HFFc6 (cell line): ENCODE data around the gene LILRA1. TPM values are rescaled to one million over a fixed set of nuclear protein-coding genes. Genes with fewer than 3 reads are reported as not detected.
"Not testable (repeated sequence)": the region's sequence is repeated elsewhere in the genome, so short reads cannot be mapped to it uniquely, and the experiment has no call there.

Experiments used
- DNase-seq: peaks from one replicate; pipeline ENCODE4 v3.0.0-alpha.2; 2018
- H3K27ac Mint-ChIP-seq: 2 replicates; pipeline ENCODE4 v1.8.0; 2020; ENCODE audit warnings: mild to moderate bottlenecking, mixed read lengths
- H3K27me3 Mint-ChIP-seq: 2 replicates; pipeline ENCODE4 v1.8.0; 2021; ENCODE audit warnings: mild to moderate bottlenecking, moderate library complexity, mixed read lengths; ENCODE audit not compliant: insufficient read depth
- H3K36me3 Mint-ChIP-seq: 2 replicates; pipeline ENCODE4 v1.8.0; 2021; ENCODE audit warnings: low read depth, mixed read lengths
- H3K4me1 Mint-ChIP-seq: 2 replicates; pipeline ENCODE4 v1.8.0; 2020; ENCODE audit warnings: low read depth, mixed read lengths
- H3K4me3 Mint-ChIP-seq: 2 replicates; pipeline ENCODE4 v1.8.0; 2020; ENCODE audit warnings: mild to moderate bottlenecking, moderate library complexity, mixed read lengths
- H3K9me3 Mint-ChIP-seq: 2 replicates; pipeline ENCODE4 v1.8.0; 2020; ENCODE audit warnings: mild to moderate bottlenecking, mixed read lengths
- total RNA-seq, 6 experiments: library from RNA; stranded (reverse); fragmentation: NEBNext Ultra II Directional; extraction: Animal tissue kit (Norgen Biotek cat#: 25700); gene quantifications; 2 replicates in 1 of 6; 3 replicates in 5 of 6; pipeline ENCODE4 v1.2.3, GENCODE V29; 2021
- TF ChIP-seq, protein P1 (sequence below): fragments of 200-600 bp; sonication (generic); IDR thresholded peaks from 2 replicates; pipeline ENCODE4 v1.5.0; 2021; ENCODE audit warnings: antibody characterized with exemption, mild to moderate bottlenecking

The LILRA1 gene
- total RNA-seq, 6 experiments from 2014 or later: not detected

DNA sequence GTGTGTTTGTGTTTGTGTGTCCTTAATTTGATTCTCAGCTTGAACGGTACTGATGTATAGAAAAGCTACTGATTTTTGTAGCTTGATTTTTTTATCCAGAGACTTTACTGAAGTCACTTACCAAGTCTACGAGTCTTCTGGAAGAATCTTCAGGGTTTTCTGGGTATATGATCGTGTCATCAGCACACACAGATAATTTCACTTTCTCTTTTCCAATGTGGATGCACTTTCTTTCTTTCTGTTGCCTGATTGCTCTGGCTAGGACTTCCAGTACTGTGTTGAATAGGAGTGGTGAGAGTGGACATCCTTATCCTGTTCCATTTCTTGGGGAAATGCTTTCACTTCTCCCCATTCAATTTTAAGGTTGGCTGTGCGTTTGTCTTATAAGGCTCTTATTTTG is 29.0 kb downstream of the LILRA1 start:
- Mint-ChIP-seq H3K36me3 (peaks cover 4% of the 10 kb centered on the region; the same call in 1 of the 2 replicates), H3K27me3 (no peaks in the 10 kb centered on the region; the same call in 1 of the 2 replicates), H3K4me3 (no peak overlapping the region), H3K9me3 (peaks cover 54% of the 10 kb centered on the region), H3K4me1 (no peaks in the 10 kb centered on the region), H3K27ac (no peak overlapping the region)
- DNase-seq: no peak
- TF ChIP-seq, protein P1, sequence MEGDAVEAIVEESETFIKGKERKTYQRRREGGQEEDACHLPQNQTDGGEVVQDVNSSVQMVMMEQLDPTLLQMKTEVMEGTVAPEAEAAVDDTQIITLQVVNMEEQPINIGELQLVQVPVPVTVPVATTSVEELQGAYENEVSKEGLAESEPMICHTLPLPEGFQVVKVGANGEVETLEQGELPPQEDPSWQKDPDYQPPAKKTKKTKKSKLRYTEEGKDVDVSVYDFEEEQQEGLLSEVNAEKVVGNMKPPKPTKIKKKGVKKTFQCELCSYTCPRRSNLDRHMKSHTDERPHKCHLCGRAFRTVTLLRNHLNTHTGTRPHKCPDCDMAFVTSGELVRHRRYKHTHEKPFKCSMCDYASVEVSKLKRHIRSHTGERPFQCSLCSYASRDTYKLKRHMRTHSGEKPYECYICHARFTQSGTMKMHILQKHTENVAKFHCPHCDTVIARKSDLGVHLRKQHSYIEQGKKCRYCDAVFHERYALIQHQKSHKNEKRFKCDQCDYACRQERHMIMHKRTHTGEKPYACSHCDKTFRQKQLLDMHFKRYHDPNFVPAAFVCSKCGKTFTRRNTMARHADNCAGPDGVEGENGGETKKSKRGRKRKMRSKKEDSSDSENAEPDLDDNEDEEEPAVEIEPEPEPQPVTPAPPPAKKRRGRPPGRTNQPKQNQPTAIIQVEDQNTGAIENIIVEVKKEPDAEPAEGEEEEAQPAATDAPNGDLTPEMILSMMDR: no peak

DNA sequence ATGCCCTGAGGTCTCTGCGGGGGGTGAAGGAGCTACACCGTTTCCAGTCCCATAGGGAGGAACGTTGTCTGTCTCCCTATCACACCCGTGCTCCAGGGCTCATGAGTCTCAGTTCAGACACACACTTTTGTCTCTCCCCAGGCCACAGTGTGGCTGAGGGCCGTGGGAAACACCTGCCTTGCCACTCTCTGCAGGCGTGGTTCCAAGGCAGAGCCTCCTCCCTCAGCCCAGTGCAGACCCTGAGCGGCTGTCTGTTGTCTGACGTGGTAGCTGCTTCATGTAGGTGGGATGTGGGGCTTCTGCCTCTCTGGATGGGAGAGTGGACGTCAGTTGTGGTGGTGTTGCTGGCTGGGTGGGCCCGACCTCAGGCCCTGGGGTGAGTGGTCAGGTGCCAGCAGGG is 30.8 kb downstream of the LILRA1 start:
- peaks cover 61% of the 10 kb centered on the region for H3K9me3 Mint-ChIP-seq
- not testable (repeated sequence) for H3K27ac Mint-ChIP-seq, H3K4me3 Mint-ChIP-seq, DNase-seq, H3K27me3 Mint-ChIP-seq, H3K4me1 Mint-ChIP-seq, H3K36me3 Mint-ChIP-seq

DNA sequence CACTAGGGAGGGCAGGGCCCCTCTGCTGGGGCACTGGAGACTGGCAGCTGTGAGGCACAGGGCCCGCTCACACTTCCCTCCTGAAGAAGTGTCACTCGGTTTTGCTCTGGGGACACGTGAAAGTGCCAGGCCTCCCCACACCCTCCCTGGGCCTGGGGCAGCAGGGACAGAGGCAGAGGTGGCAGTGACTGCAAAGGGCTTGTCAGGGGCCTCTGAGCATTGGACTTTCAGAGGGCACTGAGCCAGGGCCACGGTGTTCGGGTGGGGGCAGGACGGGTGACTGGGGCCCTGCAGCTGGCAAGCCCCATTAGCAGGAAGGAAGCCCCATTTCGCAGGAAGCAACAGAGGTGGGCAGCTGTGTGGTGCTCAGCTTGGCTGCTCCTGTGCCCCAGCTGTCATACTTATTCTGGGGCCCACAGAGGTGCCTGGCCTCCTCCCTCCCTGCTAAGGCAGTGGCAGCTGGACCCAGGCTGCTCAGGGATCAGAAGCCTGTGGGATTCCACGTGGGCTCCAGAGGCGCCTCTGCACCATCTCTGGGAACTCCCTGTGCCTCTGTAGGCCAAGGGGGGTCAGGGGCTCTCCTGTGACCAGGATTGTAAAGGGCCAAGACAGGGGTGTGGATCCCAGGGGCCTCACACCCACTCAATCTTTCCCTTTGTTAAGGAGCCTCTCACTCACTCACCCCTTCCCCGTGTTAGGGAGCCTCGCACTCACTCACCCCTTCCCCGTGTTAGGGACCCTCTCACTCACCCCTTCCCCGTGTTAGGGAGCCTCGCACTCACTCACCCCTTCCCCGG is 31.7 kb downstream of the LILRA1 start:
- H3K27me3 Mint-ChIP-seq: not testable (repeated sequence)

DNA sequence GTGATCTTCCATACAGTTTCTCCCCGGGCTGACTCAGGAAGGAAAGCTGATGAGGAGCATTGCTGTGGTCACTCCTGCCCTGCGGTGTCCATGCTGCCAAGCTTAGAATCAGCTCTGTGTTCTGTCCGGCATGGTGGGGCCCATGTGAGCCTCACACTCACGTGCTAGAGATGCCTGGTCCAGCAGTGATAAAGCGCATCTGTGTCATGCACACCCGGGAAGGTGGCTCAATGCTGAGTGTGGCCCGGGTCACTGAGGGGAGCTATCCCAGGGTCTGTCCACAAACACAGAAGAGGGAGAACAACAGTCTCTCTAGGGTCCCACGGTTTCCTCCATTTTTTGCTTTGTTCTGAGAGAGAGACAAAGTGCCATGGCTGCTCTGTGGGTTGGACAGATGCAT is 33.3 kb downstream of the LILRA1 start:
- peaks cover 4% of the 10 kb centered on the region; the same call in 1 of the 2 replicates for H3K36me3 Mint-ChIP-seq
- DNase-seq: no peak
- H3K4me3 Mint-ChIP-seq: no peak overlapping the region
- H3K27me3 Mint-ChIP-seq: no peaks in the 10 kb centered on the region; the same call in 1 of the 2 replicates
- H3K4me1 Mint-ChIP-seq: no peaks in the 10 kb centered on the region
- TF ChIP-seq, protein P1: no peak
- no peak overlapping the region for H3K27ac Mint-ChIP-seq
- H3K9me3 Mint-ChIP-seq: peaks cover 65% of the 10 kb centered on the region

More for the DNA sequence above, 31.7 kb downstream of the LILRA1 start:
- H3K9me3 Mint-ChIP-seq: peaks cover 64% of the 10 kb centered on the region
- H3K4me3 Mint-ChIP-seq, H3K27ac Mint-ChIP-seq, H3K36me3 Mint-ChIP-seq, H3K4me1 Mint-ChIP-seq, DNase-seq: not testable (repeated sequence)

DNA sequence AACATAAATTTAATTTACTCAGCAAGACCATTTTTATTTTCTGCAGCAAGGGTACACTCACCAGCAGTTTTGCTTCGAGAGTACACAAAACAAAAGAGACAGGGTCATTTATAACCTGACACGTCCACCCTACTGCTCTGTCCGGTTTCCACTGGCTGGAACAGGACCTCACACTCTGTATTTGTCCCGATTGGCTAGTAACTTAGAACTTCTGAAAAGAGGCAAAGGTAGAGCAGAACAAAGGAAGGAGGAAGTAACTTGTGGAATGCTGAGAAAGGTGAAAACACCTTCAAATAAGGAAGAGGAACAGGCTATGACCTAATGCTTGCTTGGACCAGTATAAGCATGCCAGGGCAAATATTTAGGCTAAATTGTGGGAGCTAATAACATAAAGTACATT is 34.5 kb downstream of the LILRA1 start:
- DNase-seq, H3K27ac Mint-ChIP-seq, H3K27me3 Mint-ChIP-seq, H3K4me1 Mint-ChIP-seq, H3K4me3 Mint-ChIP-seq, H3K36me3 Mint-ChIP-seq: not testable (repeated sequence)
- H3K9me3 Mint-ChIP-seq: peaks cover 67% of the 10 kb centered on the region

DNA sequence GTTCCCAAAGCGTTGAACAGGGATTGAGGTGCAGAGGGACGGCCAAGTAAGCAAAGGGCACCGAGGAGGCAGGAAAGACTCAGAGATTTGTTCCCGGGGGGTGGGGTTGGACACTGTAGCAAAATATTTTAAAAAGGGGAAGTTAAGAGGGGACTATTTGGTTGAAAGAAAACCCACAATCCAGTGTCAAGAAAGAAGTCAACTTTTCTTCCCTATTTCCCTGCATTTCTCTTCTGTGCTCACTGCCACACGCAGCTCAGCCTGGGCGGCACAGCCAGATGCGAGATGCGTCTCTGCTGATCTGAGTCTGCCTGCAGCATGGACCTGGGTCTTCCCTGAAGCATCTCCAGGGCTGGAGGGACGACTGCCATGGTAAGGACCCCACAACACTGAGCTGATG is 36.8 kb downstream of the LILRA1 start, which contains the start of gene LILRB1:
Gene LILRB1, plus strand, starts transcription at position 223 of the 400 bp plus-strand sequence. CDS start 590 bp downstream, outside the sequence.
- H3K4me3 Mint-ChIP-seq, H3K27me3 Mint-ChIP-seq, H3K27ac Mint-ChIP-seq, DNase-seq, H3K4me1 Mint-ChIP-seq, H3K36me3 Mint-ChIP-seq: not testable (repeated sequence)
- H3K9me3 Mint-ChIP-seq: peaks cover 57% of the 10 kb centered on the region

DNA sequence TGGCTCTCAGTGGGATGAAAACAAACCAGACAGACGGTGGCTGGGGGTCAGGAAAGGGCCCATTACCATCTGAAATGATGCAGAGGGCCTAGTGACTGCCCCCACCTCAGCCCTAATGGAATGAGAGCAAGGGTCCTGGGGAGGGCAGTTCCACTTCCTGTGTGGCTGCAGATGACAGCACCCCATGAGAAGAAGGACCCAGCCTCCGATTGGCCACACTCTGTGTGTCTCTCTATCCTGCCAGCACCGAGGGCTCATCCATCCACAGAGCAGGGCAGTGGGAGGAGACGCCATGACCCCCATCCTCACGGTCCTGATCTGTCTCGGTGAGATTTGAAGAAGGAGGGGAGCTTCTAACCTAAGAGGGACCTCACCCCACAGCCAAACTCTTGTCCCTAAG is 37.4 kb downstream of the LILRA1 start:
- peaks cover 4% of the 10 kb centered on the region; the same call in 1 of the 2 replicates for H3K36me3 Mint-ChIP-seq
- DNase-seq: no peak
- TF ChIP-seq, protein P1: no peak
- H3K27ac Mint-ChIP-seq: no peak overlapping the region
- H3K27me3 Mint-ChIP-seq: no peaks in the 10 kb centered on the region; the same call in 1 of the 2 replicates
- H3K4me1 Mint-ChIP-seq: no peaks in the 10 kb centered on the region
- H3K9me3 Mint-ChIP-seq: peaks cover 53% of the 10 kb centered on the region
- no peak overlapping the region for H3K4me3 Mint-ChIP-seq

DNA sequence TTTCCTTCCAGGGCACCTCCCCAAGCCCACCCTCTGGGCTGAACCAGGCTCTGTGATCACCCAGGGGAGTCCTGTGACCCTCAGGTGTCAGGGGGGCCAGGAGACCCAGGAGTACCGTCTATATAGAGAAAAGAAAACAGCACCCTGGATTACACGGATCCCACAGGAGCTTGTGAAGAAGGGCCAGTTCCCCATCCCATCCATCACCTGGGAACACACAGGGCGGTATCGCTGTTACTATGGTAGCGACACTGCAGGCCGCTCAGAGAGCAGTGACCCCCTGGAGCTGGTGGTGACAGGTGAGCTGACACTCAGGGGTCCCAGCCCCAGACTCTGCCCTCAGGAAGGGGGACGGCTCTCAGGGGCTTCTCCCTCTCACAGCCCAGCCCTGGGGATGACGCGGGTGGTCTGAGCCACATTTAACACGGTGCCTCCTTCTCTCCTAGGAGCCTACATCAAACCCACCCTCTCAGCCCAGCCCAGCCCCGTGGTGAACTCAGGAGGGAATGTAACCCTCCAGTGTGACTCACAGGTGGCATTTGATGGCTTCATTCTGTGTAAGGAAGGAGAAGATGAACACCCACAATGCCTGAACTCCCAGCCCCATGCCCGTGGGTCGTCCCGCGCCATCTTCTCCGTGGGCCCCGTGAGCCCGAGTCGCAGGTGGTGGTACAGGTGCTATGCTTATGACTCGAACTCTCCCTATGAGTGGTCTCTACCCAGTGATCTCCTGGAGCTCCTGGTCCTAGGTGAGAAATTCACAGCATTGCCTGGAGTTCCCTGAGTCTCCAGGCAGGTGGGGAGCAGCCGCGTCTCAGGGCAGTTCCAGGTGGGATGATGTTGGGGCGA is 38.3 kb downstream of the LILRA1 start:
- not testable (repeated sequence) for DNase-seq, H3K4me1 Mint-ChIP-seq, H3K36me3 Mint-ChIP-seq, H3K27ac Mint-ChIP-seq, H3K4me3 Mint-ChIP-seq, H3K27me3 Mint-ChIP-seq
- H3K9me3 Mint-ChIP-seq: peaks cover 44% of the 10 kb centered on the region

DNA sequence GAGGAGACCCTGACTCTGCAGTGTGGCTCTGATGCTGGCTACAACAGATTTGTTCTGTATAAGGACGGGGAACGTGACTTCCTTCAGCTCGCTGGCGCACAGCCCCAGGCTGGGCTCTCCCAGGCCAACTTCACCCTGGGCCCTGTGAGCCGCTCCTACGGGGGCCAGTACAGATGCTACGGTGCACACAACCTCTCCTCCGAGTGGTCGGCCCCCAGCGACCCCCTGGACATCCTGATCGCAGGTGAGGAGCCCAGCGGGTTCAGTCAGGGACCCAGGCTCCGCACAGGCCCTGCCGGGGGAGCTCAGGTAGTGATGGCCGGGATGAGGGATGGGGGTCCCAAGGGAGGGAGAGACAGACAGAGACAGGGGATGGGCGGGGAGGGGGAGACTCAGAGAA is 39.1 kb downstream of the LILRA1 start:
- not testable (repeated sequence) for H3K27ac Mint-ChIP-seq, H3K4me3 Mint-ChIP-seq, DNase-seq, H3K4me1 Mint-ChIP-seq, H3K36me3 Mint-ChIP-seq, H3K27me3 Mint-ChIP-seq
- peaks cover 41% of the 10 kb centered on the region for H3K9me3 Mint-ChIP-seq
